ENCODE results near the gene BRD7.
"Not testable (repeated sequence)": the region's sequence is repeated elsewhere in the genome, so short reads cannot be mapped to it uniquely, and the experiment has no call there.

Gene BRD7

GRCh38 chr16:50359626-50360025 lies 9.2 kb downstream of the BRD7 start:
- DNase-seq (ENCODE audit: low read depth, low spot score), result no peak

GRCh38 chr16:50354629-50355456 lies 13.9 kb downstream of the BRD7 start:
- no peak for DNase-seq (ENCODE audit: low read depth, low spot score)

GRCh38 chr16:50354082-50354481 lies 14.7 kb downstream of the BRD7 start:
- DNase-seq (ENCODE audit: low read depth, low spot score), result no peak

- no peak for DNase-seq (ENCODE audit: low read depth, low spot score)
Measured at GRCh38 chr16:50351952-50352351, 16.8 kb downstream of the BRD7 start.

- no peak for DNase-seq (ENCODE audit: low read depth, low spot score)
Measured at GRCh38 chr16:50351116-50351515, 17.7 kb downstream of the BRD7 start.

GRCh38 chr16:50345210-50345609 lies 23.6 kb downstream of the BRD7 start:
- not testable (repeated sequence) for DNase-seq (ENCODE audit: low read depth, low spot score)

GRCh38 chr16:50343566-50343965 lies 25.2 kb downstream of the BRD7 start:
- not testable (repeated sequence) for DNase-seq (ENCODE audit: low read depth, low spot score)

GRCh38 chr16:50340578-50340977 lies 28.2 kb downstream of the BRD7 start:
- no peak for DNase-seq (ENCODE audit: low read depth, low spot score)

- DNase-seq (ENCODE audit: low read depth, low spot score), result no peak
Measured at GRCh38 chr16:50338371-50339231, 30.2 kb downstream of the BRD7 start.

GRCh38 chr16:50336884-50337283 lies 31.9 kb downstream of the BRD7 start:
- no peak for DNase-seq (ENCODE audit: low read depth, low spot score)

GRCh38 chr16:50335196-50335958 lies 33.4 kb downstream of the BRD7 start:
- DNase-seq (ENCODE audit: low read depth, low spot score), result no peak

- no peak for DNase-seq (ENCODE audit: low read depth, low spot score)
Measured at GRCh38 chr16:50334106-50334975, 34.4 kb downstream of the BRD7 start.

- no peak for DNase-seq (ENCODE audit: low read depth, low spot score)
Measured at GRCh38 chr16:50332599-50332998, 36.2 kb downstream of the BRD7 start.

GRCh38 chr16:50331570-50331969 lies 37.2 kb downstream of the BRD7 start:
- DNase-seq (ENCODE audit: low read depth, low spot score), result no peak

- no peak for DNase-seq (ENCODE audit: low read depth, low spot score)
Measured at GRCh38 chr16:50329446-50330189, 39.2 kb downstream of the BRD7 start.

GRCh38 chr16:50326835-50327465 lies 41.8 kb downstream of the BRD7 start:
- DNase-seq (ENCODE audit: low read depth, low spot score), result peak; percentile 21

- DNase-seq (ENCODE audit: low read depth, low spot score), result no peak
Measured at GRCh38 chr16:50326264-50326663, 42.5 kb downstream of the BRD7 start.

GRCh38 chr16:50324345-50324744 lies 44.4 kb downstream of the BRD7 start:
- no peak for DNase-seq (ENCODE audit: low read depth, low spot score)

- DNase-seq (ENCODE audit: low read depth, low spot score), result no peak
Measured at GRCh38 chr16:50323335-50324011, 45.3 kb downstream of the BRD7 start.
